ENCODE measurements around the gene TRANK1.
A peak's percentile ranks its signal among the peaks of the same experiment; 100 is the strongest.
"Not testable (repeated sequence)": the region's sequence is repeated elsewhere in the genome, so short reads cannot be mapped to it uniquely, and the experiment has no call there.

Gene TRANK1

DNA sequence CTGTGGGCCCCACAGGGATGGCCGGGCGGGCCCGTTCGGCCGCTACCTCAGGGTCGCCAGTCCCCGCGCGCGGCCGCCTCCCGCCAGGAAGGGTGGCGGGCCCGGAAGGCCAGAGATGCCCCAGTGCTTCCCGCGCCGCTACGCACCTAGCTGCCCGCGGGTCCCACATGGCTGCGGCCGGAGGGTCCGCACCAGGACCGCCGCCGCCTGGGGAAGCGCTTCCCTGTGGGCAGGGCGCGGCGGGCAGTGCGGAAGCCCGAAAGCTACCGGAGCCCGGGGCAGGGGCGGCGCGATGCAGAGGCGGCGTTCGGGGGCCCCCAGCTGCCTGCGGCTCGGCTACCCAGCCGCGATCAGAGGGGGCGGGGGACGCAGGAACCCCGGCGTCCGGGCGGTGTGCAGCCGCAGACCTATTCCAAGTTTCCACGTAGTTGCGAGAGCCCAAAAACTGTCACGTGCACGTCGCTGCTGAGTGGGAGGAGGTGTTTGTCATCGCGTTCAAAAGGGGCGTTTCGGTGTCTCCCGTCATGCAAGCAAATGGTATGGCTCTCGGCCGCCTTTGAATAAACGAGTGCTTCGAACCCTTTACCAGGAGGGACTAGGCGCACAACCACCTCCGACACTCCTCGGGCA lies at the start of gene TRANK1:
Gene TRANK1, minus strand, starts transcription at position 414 of the 630 bp plus-strand sequence. Its CDS starts 245 bp downstream, at position 169.
- peak; percentile 32 to 73 (median 56) for DNase-seq

DNA sequence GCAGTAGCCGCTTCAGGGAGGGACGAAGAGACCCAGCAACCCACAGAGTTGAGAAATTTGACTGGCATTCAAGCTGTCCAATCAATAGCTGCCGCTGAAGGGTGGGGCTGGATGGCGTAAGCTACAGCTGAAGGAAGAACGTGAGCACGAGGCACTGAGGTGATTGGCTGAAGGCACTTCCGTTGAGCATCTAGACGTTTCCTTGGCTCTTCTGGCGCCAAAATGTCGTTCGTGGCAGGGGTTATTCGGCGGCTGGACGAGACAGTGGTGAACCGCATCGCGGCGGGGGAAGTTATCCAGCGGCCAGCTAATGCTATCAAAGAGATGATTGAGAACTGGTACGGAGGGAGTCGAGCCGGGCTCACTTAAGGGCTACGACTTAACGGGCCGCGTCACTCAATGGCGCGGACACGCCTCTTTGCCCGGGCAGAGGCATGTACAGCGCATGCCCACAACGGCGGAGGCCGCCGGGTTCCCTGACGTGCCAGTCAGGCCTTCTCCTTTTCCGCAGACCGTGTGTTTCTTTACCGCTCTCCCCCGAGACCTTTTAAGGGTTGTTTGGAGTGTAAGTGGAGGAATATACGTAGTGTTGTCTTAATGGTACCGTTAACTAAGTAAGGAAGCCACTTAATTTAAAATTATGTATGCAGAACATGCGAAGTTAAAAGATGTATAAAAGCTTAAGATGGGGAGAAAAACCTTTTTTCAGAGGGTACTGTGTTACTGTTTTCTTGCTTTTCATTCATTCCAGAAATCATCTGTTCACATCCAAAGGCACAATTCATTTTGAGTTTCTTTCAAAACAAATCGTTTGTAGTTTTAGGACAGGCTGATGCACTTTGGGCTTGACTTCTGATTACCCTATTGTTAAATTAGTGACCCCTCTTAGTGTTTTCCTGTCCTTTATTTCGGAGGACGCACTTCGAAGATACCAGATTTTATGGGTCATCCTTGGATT lies 48.8 kb upstream of the TRANK1 start, which contains the start of gene MLH1:
Gene MLH1, plus strand, starts transcription at position 193 of the 958 bp plus-strand sequence. Its CDS starts 30 bp downstream, at position 223.
- no peak for DNase-seq

DNA sequence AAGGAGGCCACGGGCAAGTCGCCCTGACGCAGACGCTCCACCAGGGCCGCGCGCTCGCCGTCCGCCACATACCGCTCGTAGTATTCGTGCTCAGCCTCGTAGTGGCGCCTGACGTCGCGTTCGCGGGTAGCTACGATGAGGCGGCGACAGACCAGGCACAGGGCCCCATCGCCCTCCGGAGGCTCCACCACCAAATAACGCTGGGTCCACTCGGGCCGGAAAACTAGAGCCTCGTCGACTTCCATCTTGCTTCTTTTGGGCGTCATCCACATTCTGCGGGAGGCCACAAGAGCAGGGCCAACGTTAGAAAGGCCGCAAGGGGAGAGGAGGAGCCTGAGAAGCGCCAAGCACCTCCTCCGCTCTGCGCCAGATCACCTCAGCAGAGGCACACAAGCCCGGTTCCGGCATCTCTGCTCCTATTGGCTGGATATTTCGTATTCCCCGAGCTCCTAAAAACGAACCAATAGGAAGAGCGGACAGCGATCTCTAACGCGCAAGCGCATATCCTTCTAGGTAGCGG lies 48.0 kb upstream of the TRANK1 start, which contains the start of gene EPM2AIP1:
Gene EPM2AIP1, minus strand, starts transcription at position 326 of the 520 bp plus-strand sequence. Its CDS starts 54 bp downstream, at position 272.
- DNase-seq = no peak

DNA sequence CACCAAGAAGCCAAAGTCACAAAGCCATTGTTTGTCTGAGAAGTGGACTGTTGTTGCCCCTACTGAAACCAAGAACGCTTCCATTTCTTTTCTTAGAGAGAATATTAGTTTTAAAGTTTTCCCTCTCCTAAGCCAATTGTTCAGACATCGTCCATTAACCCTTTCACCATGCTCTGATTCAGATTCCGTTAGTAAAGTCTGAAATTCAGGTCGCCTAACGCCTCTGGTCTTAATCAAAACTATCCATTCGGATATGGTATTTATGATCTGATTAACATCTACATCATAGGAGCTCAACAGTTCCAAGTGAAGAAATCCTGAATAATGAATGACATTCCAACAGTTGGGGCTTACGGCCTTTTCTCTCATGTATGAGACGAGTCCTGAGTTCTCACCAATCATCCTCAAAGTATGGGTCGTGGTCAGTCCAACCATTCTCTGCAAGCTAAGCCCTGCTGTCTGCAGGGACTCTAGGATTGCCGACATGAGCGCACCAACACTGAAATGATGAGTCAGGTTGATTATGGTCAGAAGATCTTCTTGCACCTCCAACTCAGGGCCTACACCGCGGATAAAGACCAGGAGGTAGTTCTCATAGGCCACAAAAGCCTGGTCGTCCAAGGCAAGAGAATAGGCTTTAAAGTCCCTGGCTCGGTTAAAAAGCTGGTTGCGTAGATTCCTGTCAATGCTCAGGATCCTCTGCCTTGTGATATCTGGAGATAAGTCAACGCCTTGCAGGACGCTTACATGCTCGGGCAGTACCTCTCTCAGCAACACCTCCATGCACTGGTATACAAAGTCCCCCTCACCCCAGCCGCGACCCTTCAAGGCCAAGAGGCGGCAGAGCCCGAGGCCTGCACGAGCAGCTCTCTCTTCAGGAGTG lies 47.3 kb upstream of the TRANK1 start:
- DNase-seq = no peak

DNA sequence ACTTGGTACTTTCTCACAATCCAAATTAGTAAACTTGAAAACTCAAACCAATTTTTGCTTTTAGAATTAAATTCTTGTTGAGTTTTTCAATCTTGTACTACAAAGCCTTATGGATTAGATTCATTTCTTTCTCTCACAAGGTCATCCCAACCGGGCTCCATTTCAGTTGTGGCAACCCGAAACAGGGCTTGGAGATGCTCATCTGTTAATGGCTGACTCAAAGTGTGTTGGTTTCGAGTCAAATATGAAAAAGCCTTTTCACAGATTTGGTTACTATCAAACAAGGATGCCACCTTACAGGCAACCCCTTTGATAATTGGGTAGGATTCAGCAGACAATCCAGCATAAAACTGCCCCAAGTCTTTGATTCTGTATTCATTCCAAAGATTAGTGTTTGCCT lies 46.3 kb upstream of the TRANK1 start:
- DNase-seq = no peak

- no peak for DNase-seq
These were observed 44.7 kb upstream of the TRANK1 start for GRCh38 chr3:36989568-36989967.

- no peak for DNase-seq
These were observed 44.2 kb upstream of the TRANK1 start for GRCh38 chr3:36989005-36989404.

GRCh38 chr3:36988356-36988755 lies 43.5 kb upstream of the TRANK1 start:
- no peak for DNase-seq

- DNase-seq = no peak
These were observed 36.2 kb upstream of the TRANK1 start for GRCh38 chr3:36981006-36981405.

DNA sequence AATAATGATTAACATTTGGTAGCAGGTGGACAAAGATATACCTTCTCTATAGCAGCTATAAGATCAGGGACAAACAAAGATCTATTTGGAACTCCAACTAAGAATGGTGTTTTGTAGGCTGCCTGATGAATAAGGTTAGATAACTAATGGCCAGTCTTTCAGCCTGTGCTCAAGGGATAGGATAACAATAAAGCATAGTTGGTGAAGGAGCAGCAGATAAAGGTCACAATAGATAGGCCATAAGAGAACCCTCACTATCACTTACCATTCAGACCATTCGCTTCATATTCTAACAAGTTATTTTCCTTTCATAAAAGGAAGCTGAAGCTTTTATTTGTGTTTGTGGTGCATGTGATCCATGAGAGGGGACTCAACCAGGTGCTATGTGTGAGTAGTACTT lies 28.3 kb upstream of the TRANK1 start:
- no peak for DNase-seq

GRCh38 chr3:36972163-36972562 lies 27.3 kb upstream of the TRANK1 start:
- DNase-seq = no peak

DNA sequence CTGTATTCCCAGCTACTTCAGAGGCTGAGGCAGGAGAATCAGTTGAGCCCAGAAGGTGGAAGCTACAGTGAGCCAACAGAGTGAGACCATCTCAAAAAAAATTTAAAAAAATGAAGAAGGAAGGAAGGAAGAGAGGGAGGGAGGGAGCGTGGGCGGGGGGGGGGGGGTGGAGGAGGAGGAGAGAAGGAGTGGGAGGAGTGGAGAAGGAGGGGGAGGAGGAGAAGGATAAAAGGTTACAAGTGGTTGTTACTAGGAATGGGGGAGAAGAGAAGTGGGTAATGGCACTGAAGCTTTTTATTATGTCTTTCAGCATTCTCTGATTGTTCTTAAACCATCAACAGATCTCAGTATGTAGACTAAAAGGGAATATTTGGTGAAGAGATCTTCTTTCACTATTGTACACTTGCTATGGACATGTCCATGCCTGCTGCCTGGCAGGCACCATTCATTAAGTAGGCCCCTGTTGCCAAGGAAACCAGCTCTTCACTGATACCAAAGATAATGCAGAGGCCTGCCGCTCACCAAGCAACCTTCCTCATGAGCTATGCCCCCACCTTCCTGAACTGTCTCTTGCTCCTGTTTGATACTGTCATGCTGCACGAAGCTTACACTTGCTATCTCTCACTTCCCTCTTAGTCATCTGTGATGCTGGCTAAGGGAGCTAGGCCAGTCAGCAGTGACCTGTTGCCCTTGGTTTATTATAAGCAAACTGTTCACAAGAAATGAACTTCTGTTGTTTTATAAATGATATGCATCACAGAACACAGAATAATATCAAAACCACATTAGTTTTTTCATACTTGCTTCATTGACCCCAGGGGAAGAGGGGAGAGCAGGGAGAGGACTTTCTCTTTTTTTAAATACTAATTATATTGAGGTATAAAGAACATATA lies 24.9 kb upstream of the TRANK1 start:
- no peak for DNase-seq

- no peak for DNase-seq
These were observed 24.2 kb upstream of the TRANK1 start for GRCh38 chr3:36969085-36969484.

GRCh38 chr3:36965440-36965839 lies 20.6 kb upstream of the TRANK1 start:
- DNase-seq = no peak

GRCh38 chr3:36964817-36965216 lies 20.0 kb upstream of the TRANK1 start:
- no peak for DNase-seq

- no peak for DNase-seq
These were observed 19.5 kb upstream of the TRANK1 start for GRCh38 chr3:36964331-36964730.

DNA sequence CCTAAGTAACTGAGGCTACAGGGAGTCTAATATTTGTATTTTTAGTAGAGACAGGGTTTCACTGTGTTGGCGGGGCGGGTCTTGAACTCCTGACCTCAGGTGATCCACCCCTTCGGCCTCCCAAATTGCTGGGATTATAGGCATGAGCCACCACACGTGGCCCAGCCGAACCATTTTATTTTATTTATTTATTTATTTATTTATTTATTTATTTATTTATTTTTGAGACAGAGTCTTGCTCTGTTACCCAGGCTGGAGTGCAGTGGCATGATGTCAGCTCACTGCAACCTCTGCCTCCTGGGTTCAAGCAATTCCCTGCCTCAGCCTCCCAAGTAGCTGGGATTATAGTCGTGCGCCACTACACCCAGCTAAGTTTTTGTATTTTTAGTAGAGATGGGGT lies 18.2 kb upstream of the TRANK1 start:
- not testable (repeated sequence) for DNase-seq

GRCh38 chr3:36960502-36960901 lies 15.6 kb upstream of the TRANK1 start:
- no peak for DNase-seq

GRCh38 chr3:36959821-36960220 lies 15.0 kb upstream of the TRANK1 start:
- DNase-seq = no peak

GRCh38 chr3:36957862-36958686 lies 13.2 kb upstream of the TRANK1 start:
- no peak for DNase-seq

GRCh38 chr3:36957063-36957462 lies 12.2 kb upstream of the TRANK1 start:
- no peak for DNase-seq

All from activated naive CD4-positive, alpha-beta T cell (primary cell).